SJCRH30 (cell line): Measurements from ENCODE around the gene COX6B2. TPM values are rescaled to one million over a fixed set of nuclear protein-coding genes. Genes with fewer than 3 reads are reported as not detected.

Experiments used
- DNase-seq, 2 experiments: peaks; one replicate each; pipeline ENCODE4 v3.0.0-alpha.2; 2015 to 2020
- H3K27ac ChIP-seq: fragments of 250-450 bp; sonication (Bioruptor Pico); 2 replicates; pipeline ENCODE4 v1.5.1; 2020; ENCODE audit warnings: mild to moderate bottlenecking, moderate library complexity
- H3K27me3 ChIP-seq: fragments of 250-450 bp; sonication (Bioruptor Pico); 2 replicates; pipeline ENCODE4 v1.5.1; 2020; ENCODE audit warnings: mild to moderate bottlenecking, moderate library complexity
- H3K36me3 ChIP-seq: fragments of 250-450 bp; sonication (Bioruptor Pico); 2 replicates; pipeline ENCODE4 v1.5.1; 2020; ENCODE audit warnings: mild to moderate bottlenecking, moderate library complexity
- H3K4me1 ChIP-seq: fragments of 250-450 bp; sonication (Bioruptor Pico); 2 replicates; pipeline ENCODE4 v1.5.1; 2020; ENCODE audit warnings: mild to moderate bottlenecking, moderate library complexity
- H3K4me3 ChIP-seq: fragments of 250-450 bp; sonication (Bioruptor Pico); 2 replicates; pipeline ENCODE4 v1.5.1; 2020; ENCODE audit warnings: mild to moderate bottlenecking, moderate library complexity
- H3K9me3 ChIP-seq: fragments of 250-450 bp; sonication (Bioruptor Pico); replicated peaks from 2 replicates; pipeline ENCODE4 v1.5.1; 2020; ENCODE audit warnings: mild to moderate bottlenecking, moderate library complexity
- total RNA-seq: library from RNA; depleted of rRNA; stranded (reverse); fragments of >200 nt; shearing (Covaris generic); gene quantifications from 2 replicates; pipeline ENCODE4 v1.2.3, GENCODE V29; 2014

The COX6B2 gene
- total RNA-seq, 1 experiment from 2014 or later, result 0.45 TPM

- no peak overlapping the region for H3K27ac ChIP-seq
- no peaks in the 10 kb centered on the region for H3K9me3 ChIP-seq
- H3K36me3 ChIP-seq, result no peaks in the 10 kb centered on the region
- no peak overlapping the region for H3K4me3 ChIP-seq
- peaks cover 12% of the 10 kb centered on the region; the same call in 1 of the 2 replicates for H3K4me1 ChIP-seq
- peaks cover 3% of the 10 kb centered on the region; the same call in 1 of the 2 replicates for H3K27me3 ChIP-seq
- DNase-seq, result no peak
Measured at GRCh38 chr19:55358493-55358892, 4.0 kb upstream of the COX6B2 start.

- Histone ChIP-seq H3K4me3 (no peak overlapping the region), H3K27ac (no peak overlapping the region), H3K36me3 (no peaks in the 10 kb centered on the region), H3K4me1 (peaks cover 7% of the 10 kb centered on the region; the same call in 1 of the 2 replicates), H3K27me3 (peaks cover 3% of the 10 kb centered on the region; the same call in 1 of the 2 replicates), H3K9me3 (no peaks in the 10 kb centered on the region)
- peak; percentile 53 to 58 for DNase-seq
Measured at GRCh38 chr19:55355213-55355821, 798 bp upstream of the COX6B2 start.

- no peak overlapping the region for H3K27ac ChIP-seq
- no peak overlapping the region for H3K4me3 ChIP-seq
- no peaks in the 10 kb centered on the region for H3K9me3 ChIP-seq
- peaks cover 3% of the 10 kb centered on the region for H3K36me3 ChIP-seq
- peaks cover 3% of the 10 kb centered on the region; the same call in 1 of the 2 replicates for H3K27me3 ChIP-seq
- H3K4me1 ChIP-seq, result peaks cover 7% of the 10 kb centered on the region; the same call in 1 of the 2 replicates
- DNase-seq, result no peak
Measured at GRCh38 chr19:55353803-55354697, 469 bp downstream of the COX6B2 start.

GRCh38 chr19:55353356-55353802, 1.1 kb downstream of the COX6B2 start:
- H3K27me3 ChIP-seq, result no peaks in the 10 kb centered on the region; the same call in 1 of the 2 replicates

DNA sequence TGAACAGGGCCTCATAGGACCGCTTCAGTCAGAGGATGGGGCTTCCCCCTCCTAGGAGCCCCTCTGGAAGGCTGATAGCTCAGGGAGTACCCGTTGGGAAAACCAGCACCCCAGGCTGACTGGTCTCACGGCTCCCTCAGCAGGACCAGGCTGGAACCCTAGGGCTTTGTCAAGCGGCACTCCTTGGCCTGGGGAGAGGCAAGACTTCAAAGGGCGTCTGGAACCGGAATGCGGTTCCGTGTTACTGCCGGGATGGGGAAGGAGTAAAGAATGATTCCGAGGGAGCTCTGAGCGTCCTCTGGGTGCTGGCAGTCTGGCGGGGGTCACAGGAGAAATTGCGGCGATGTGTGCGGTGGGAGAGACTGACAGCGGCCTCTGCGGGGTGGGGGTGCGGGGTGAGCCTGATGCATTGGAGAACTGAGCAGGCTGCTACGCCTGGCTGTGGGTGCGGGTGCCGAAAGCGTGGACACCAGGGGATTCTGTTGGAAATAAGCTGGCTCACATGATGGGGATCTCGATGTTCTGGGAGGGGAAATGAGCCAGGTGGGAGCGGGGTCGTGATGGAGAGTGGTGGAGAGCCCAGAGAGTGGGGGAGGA, 1.9 kb downstream of the COX6B2 start:
- no peaks in the 10 kb centered on the region for H3K9me3 ChIP-seq
- no peak overlapping the region for H3K27ac ChIP-seq
- H3K4me1 ChIP-seq, result peaks cover 7% of the 10 kb centered on the region; the same call in 1 of the 2 replicates
- no peak overlapping the region for H3K4me3 ChIP-seq
- no peaks in the 10 kb centered on the region; the same call in 1 of the 2 replicates for H3K27me3 ChIP-seq
- no peak for DNase-seq
- peaks cover 3% of the 10 kb centered on the region for H3K36me3 ChIP-seq

More at GRCh38 chr19:55353356-55353802, 1.1 kb downstream of the COX6B2 start:
- no peak overlapping the region for H3K4me3 ChIP-seq
- no peak for DNase-seq
- no peak overlapping the region for H3K27ac ChIP-seq
- H3K4me1 ChIP-seq, result peaks cover 7% of the 10 kb centered on the region; the same call in 1 of the 2 replicates
- peaks cover 3% of the 10 kb centered on the region for H3K36me3 ChIP-seq
- no peaks in the 10 kb centered on the region for H3K9me3 ChIP-seq

GRCh38 chr19:55352040-55352439, 2.5 kb downstream of the COX6B2 start:
- peaks cover 4% of the 10 kb centered on the region for H3K36me3 ChIP-seq
- no peaks in the 10 kb centered on the region; the same call in 1 of the 2 replicates for H3K27me3 ChIP-seq
- H3K9me3 ChIP-seq, result no peaks in the 10 kb centered on the region
- no peak overlapping the region for H3K4me3 ChIP-seq
- H3K4me1 ChIP-seq, result peaks cover 7% of the 10 kb centered on the region; the same call in 1 of the 2 replicates
- no peak overlapping the region for H3K27ac ChIP-seq
- no peak for DNase-seq

GRCh38 chr19:55350620-55351315, 3.8 kb downstream of the COX6B2 start:
- no peak for DNase-seq
- Histone ChIP-seq H3K4me1 (peaks cover 10% of the 10 kb centered on the region), H3K36me3 (peaks cover 5% of the 10 kb centered on the region), H3K9me3 (no peaks in the 10 kb centered on the region), H3K4me3 (no peak overlapping the region), H3K27me3 (no peaks in the 10 kb centered on the region; the same call in 1 of the 2 replicates), H3K27ac (no peak overlapping the region)

DNA sequence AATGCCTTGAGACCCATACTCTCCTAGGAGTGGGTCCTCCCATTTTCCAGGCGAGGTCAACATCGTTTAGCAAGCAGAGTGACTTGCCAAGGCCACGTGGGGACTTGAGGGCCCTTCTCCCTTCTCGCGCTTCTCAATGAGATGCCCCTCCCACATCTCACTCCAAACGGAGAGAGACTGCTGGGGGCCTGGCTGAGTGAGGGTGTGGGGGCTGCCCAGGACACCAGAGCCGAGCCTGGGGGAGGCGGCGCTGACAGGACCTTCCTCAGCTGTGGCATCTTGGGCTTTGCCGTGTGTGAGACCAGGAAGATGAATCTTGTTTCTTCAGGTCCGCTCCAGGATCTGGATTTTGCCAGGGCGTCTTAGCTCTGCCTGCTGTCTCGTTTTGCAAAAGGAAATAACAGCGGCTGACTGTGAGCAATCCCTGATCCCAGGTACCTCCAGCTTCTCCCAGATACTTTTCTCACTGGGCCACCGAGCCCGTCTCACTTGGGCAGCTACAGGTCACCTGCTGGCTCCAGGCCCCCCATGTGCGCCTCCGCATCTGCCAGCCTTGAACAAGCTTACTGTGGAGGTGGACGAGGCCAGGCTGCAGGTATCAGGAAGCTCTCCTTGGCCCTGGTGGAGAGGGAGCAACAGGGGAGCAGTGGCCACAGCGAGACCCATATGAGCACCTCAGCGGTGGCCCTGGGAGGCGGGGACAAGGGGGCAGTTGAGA, 6.0 kb downstream of the COX6B2 start:
- no peak for DNase-seq
- H3K4me3 ChIP-seq, result no peak overlapping the region
- no peak overlapping the region for H3K27ac ChIP-seq
- peaks cover 5% of the 10 kb centered on the region for H3K36me3 ChIP-seq
- no peaks in the 10 kb centered on the region for H3K27me3 ChIP-seq
- no peaks in the 10 kb centered on the region for H3K9me3 ChIP-seq
- H3K4me1 ChIP-seq, result peaks cover 27% of the 10 kb centered on the region

DNA sequence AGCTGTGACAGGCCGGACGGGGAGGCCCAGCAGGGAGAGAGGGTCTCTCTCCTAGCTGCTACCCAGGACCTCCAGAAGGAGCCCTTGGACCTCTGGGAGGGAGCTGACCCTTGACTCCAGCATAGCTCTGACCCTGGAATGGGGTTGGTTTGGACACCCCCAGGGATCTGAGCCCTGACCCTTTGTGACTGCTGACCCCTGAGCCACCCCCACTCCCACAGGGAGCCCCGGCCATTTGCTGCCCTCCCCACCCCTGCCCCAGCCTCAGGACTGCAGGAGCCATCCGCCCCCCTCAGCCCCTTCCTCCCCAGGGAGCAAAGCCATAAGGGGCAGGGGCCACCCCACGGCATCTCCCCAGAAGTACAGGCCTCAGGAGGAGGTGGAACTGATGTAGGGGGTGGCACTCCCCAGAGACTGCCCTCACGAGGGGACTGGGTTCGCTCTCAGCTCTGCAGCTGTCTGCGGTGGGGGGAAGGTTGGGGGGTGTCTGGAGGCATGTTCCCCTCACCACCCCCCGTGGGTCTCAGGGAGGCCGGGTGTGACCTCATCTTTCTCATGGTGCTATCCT, 7.0 kb downstream of the COX6B2 start:
- no peaks in the 10 kb centered on the region for H3K27me3 ChIP-seq
- peaks cover 27% of the 10 kb centered on the region for H3K4me1 ChIP-seq

DNA sequence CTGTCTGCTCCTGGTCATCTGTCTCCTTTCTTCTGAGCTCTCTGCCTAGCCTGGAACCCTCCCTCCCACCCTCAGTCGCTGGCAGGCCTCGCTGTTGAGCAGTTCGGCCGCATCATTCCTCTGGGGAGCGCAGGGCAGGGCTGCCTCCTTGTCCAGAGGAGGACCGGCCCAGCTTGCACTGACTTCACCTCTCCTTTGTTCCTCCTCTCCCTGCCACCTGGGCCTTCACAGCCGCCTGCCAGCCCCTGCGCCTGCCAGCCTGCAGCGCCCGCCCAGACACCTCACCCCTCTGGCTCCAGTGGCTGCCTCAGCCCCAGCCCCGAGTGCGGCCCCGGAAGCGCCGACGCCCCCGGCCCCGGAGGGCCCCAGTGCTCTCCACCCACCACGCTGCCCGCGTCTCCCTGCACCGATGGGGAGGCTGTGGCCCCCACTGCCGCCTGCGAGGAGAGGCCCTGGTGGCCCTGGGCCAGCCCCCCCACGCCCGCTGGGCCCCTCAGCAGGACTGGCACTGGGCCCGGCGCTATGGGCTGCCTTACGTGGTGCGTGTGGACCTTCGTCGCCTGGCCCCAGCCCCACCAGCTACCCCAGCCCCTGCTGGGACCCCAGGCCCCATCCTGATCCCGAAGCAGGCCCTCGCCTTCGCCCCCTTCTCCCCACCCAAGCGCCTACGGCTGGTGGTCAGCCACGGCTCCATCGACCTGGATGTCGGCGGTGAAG, 7.6 kb downstream of the COX6B2 start:
- Histone ChIP-seq H3K4me1 (peaks cover 27% of the 10 kb centered on the region), H3K27ac (no peak overlapping the region), H3K36me3 (peaks cover 9% of the 10 kb centered on the region), H3K27me3 (no peaks in the 10 kb centered on the region), H3K9me3 (no peaks in the 10 kb centered on the region), H3K4me3 (no peak overlapping the region)
- no peak for DNase-seq

More for the DNA sequence above, 7.0 kb downstream of the COX6B2 start:
- no peak for DNase-seq
- Histone ChIP-seq H3K4me3 (no peak overlapping the region), H3K27ac (no peak overlapping the region), H3K9me3 (no peaks in the 10 kb centered on the region), H3K36me3 (peaks cover 9% of the 10 kb centered on the region)

- Histone ChIP-seq H3K4me1 (peaks cover 31% of the 10 kb centered on the region), H3K27ac (no peak overlapping the region), H3K4me3 (no peak overlapping the region), H3K27me3 (no peaks in the 10 kb centered on the region), H3K36me3 (peaks cover 9% of the 10 kb centered on the region), H3K9me3 (no peaks in the 10 kb centered on the region)
- peak; percentile 69 to 82 for DNase-seq
Measured at GRCh38 chr19:55345818-55346724, 8.4 kb downstream of the COX6B2 start.

DNA sequence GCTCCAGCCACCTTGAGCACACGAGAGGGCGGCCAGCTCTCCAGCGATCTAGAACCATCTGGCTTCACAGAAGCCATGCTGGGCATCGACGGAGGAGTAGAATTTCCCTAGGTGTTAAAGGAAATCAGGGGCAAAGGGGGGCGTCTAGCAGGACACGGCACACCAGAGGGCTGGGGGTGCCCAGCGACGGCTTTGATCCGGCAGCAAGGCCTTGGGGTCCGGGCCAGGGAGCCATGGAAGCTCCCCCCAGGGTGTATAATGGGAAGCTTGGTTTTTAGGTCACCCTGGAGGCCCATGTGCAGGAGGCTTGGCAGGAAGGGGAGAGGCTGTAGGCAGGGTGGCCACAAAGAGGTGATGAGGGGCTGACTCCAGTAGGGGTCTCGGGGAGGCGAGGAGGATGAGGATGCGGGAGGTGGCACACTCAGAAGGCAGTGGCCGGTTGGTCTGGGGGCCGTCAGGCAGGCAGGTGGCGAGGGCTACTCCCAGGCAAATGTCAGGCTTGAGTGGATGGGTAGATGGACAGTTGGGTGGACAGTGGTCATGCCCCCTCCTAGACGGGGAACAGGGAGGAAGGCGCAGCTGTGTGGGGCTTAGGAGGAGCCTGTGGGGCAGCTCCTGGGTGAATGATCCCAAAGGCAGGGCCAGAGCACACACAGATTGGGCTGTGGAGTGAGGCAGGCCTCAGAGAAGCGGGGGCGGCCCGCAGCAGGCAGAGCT, 9.3 kb downstream of the COX6B2 start:
- Histone ChIP-seq H3K4me1 (peaks cover 31% of the 10 kb centered on the region), H3K36me3 (peaks cover 9% of the 10 kb centered on the region), H3K9me3 (no peaks in the 10 kb centered on the region), H3K4me3 (no peak overlapping the region), H3K27me3 (no peaks in the 10 kb centered on the region), H3K27ac (no peak overlapping the region; the same call in 1 of the 2 replicates)
- no peak for DNase-seq
